Measurements from ENCODE around the gene RELN.

The RELN gene

GRCh38 chr7:103862302-103863035, 127.0 kb downstream of the RELN start:
- TF ChIP-seq CTCF (IDR thresholded peaks at IDR 0.05; ENCODE audit: insufficient read depth, low read depth, low read length, missing control alignments) = no peak
- no peak overlapping the region for H3K4me3 ChIP-seq (ENCODE audit: low read length)
- no peak for DNase-seq (ENCODE audit: low read depth)

GRCh38 chr7:103859709-103860108, 129.7 kb downstream of the RELN start:
- TF ChIP-seq CTCF (IDR thresholded peaks at IDR 0.05; ENCODE audit: insufficient read depth, low read depth, low read length, missing control alignments) = no peak
- DNase-seq (ENCODE audit: low read depth) = no peak

GRCh38 chr7:103857435-103857834, 132.0 kb downstream of the RELN start:
- TF ChIP-seq CTCF (IDR thresholded peaks at IDR 0.05; ENCODE audit: insufficient read depth, low read depth, low read length, missing control alignments) = no peak
- H3K4me3 ChIP-seq (ENCODE audit: low read length) = no peak overlapping the region
- DNase-seq (ENCODE audit: low read depth) = no peak

More at GRCh38 chr7:103859709-103860108, 129.7 kb downstream of the RELN start:
- no peak overlapping the region for H3K4me3 ChIP-seq (ENCODE audit: low read length)

- no peak for TF ChIP-seq CTCF (IDR thresholded peaks at IDR 0.05; ENCODE audit: insufficient read depth, low read depth, low read length, missing control alignments)
- DNase-seq (ENCODE audit: low read depth) = no peak
- no peak overlapping the region for H3K4me3 ChIP-seq (ENCODE audit: low read length)
These were observed 132.5 kb downstream of the RELN start for GRCh38 chr7:103856929-103857328.

- H3K4me3 ChIP-seq (ENCODE audit: low read length) = no peak overlapping the region
- no peak for TF ChIP-seq CTCF (IDR thresholded peaks at IDR 0.05; ENCODE audit: insufficient read depth, low read depth, low read length, missing control alignments)
- DNase-seq (ENCODE audit: low read depth) = no peak
These were observed 133.8 kb downstream of the RELN start for GRCh38 chr7:103855671-103856070.

- no peak for DNase-seq (ENCODE audit: low read depth)
- no peak for TF ChIP-seq CTCF (IDR thresholded peaks at IDR 0.05; ENCODE audit: insufficient read depth, low read depth, low read length, missing control alignments)
- H3K4me3 ChIP-seq (ENCODE audit: low read length) = no peak overlapping the region
These were observed 134.8 kb downstream of the RELN start for GRCh38 chr7:103854611-103855010.

GRCh38 chr7:103851357-103851756, 138.1 kb downstream of the RELN start:
- no peak overlapping the region for H3K4me3 ChIP-seq (ENCODE audit: low read length)
- peak; percentile 42 for DNase-seq (ENCODE audit: low read depth)
- no peak for TF ChIP-seq CTCF (IDR thresholded peaks at IDR 0.05; ENCODE audit: insufficient read depth, low read depth, low read length, missing control alignments)

Measured in epithelial cell of esophagus (primary cell).